ENCODE results near the gene DNAJC17. TPM values are rescaled to one million over a fixed set of nuclear protein-coding genes. Genes with fewer than 3 reads are reported as not detected.

Gene DNAJC17
- total RNA-seq, 1 donor from 2014 or later: 10.4 TPM

GRCh38 chr15:40785164-40785563 lies 22.1 kb downstream of the DNAJC17 start:
- H3K9me3 ChIP-seq (ENCODE audit: control insufficient read depth in 3 of 3, low read length in 3 of 3): no peaks in the 10 kb centered on the region
- no peak overlapping the region for H3K9ac ChIP-seq (ENCODE audit: low read depth in 1 of 3, low read length in 3 of 3)
- no peaks in the 10 kb centered on the region for H3K27me3 ChIP-seq (ENCODE audit: control insufficient read depth in 3 of 3, insufficient read depth in 3 of 3, low read length in 3 of 3)
- peaks cover 0 to under 1% (median 0%) of the 10 kb centered on the region in 3 donors for H3K36me3 ChIP-seq (ENCODE audit: control insufficient read depth in 3 of 3, insufficient read depth in 3 of 3, low read length in 3 of 3)
- peaks cover 4 to 11% (median 10%) of the 10 kb centered on the region in 3 donors for H3K4me1 ChIP-seq (ENCODE audit: control insufficient read depth in 3 of 3, insufficient read depth in 3 of 3, low read length in 3 of 3)
- no peak overlapping the region for H3K4me3 ChIP-seq (ENCODE audit: low read length in 3 of 3)
- H3K27ac ChIP-seq (ENCODE audit: low read depth, low read length): no peak overlapping the region

GRCh38 chr15:40782609-40783227 lies 24.6 kb downstream of the DNAJC17 start:
- no peak overlapping the region for H3K27ac ChIP-seq (ENCODE audit: low read depth, low read length)
- H3K9me3 ChIP-seq (ENCODE audit: control insufficient read depth in 3 of 3, low read length in 3 of 3): no peaks in the 10 kb centered on the region
- H3K27me3 ChIP-seq (ENCODE audit: control insufficient read depth in 3 of 3, insufficient read depth in 3 of 3, low read length in 3 of 3): no peaks in the 10 kb centered on the region
- no peak overlapping the region for H3K9ac ChIP-seq (ENCODE audit: low read depth in 1 of 3, low read length in 3 of 3)
- no peak overlapping the region for H3K4me3 ChIP-seq (ENCODE audit: low read length in 3 of 3)
- peaks cover 15 to 19% (median 17%) of the 10 kb centered on the region in 3 donors for H3K36me3 ChIP-seq (ENCODE audit: control insufficient read depth in 3 of 3, insufficient read depth in 3 of 3, low read length in 3 of 3)
- H3K4me1 ChIP-seq (ENCODE audit: control insufficient read depth in 3 of 3, insufficient read depth in 3 of 3, low read length in 3 of 3): peaks cover 0 to 10% (median under 1%) of the 10 kb centered on the region in 3 donors

- Histone ChIP-seq H3K27me3 (ENCODE audit: control insufficient read depth in 3 of 3, insufficient read depth in 3 of 3, low read length in 3 of 3) (no peaks in the 10 kb centered on the region), H3K9ac (ENCODE audit: low read depth in 1 of 3, low read length in 3 of 3) (no peak overlapping the region), H3K4me1 (ENCODE audit: control insufficient read depth in 3 of 3, insufficient read depth in 3 of 3, low read length in 3 of 3) (peaks cover 4 to 10% (median 9%) of the 10 kb centered on the region in 3 donors), H3K4me3 (ENCODE audit: low read length in 3 of 3) (no peak overlapping the region), H3K36me3 (ENCODE audit: control insufficient read depth in 3 of 3, insufficient read depth in 3 of 3, low read length in 3 of 3) (peaks cover 63 to 66% (median 64%) of the 10 kb centered on the region in 3 donors), H3K9me3 (ENCODE audit: control insufficient read depth in 3 of 3, low read length in 3 of 3) (no peaks in the 10 kb centered on the region), H3K27ac (ENCODE audit: low read depth, low read length) (peak overlapping the region; percentile 21)
Observed at GRCh38 chr15:40776537-40777141, 30.6 kb downstream of the DNAJC17 start.

GRCh38 chr15:40775740-40776536 lies 31.3 kb downstream of the DNAJC17 start:
- no peak overlapping the region for H3K27ac ChIP-seq (ENCODE audit: low read depth, low read length)
- no peaks in the 10 kb centered on the region for H3K9me3 ChIP-seq (ENCODE audit: control insufficient read depth in 3 of 3, low read length in 3 of 3)
- no peak overlapping the region for H3K9ac ChIP-seq (ENCODE audit: low read depth in 1 of 3, low read length in 3 of 3)
- no peak overlapping the region for H3K4me3 ChIP-seq (ENCODE audit: low read length in 3 of 3)
- peaks cover 4 to 10% (median 9%) of the 10 kb centered on the region in 3 donors for H3K4me1 ChIP-seq (ENCODE audit: control insufficient read depth in 3 of 3, insufficient read depth in 3 of 3, low read length in 3 of 3)
- no peaks in the 10 kb centered on the region for H3K27me3 ChIP-seq (ENCODE audit: control insufficient read depth in 3 of 3, insufficient read depth in 3 of 3, low read length in 3 of 3)
- peaks cover 67 to 70% (median 68%) of the 10 kb centered on the region in 3 donors for H3K36me3 ChIP-seq (ENCODE audit: control insufficient read depth in 3 of 3, insufficient read depth in 3 of 3, low read length in 3 of 3)

- Histone ChIP-seq H3K9ac (ENCODE audit: low read depth in 1 of 3, low read length in 3 of 3) (no peak overlapping the region), H3K36me3 (ENCODE audit: control insufficient read depth in 3 of 3, insufficient read depth in 3 of 3, low read length in 3 of 3) (peaks cover 67 to 72% (median 72%) of the 10 kb centered on the region in 3 donors), H3K27ac (ENCODE audit: low read depth, low read length) (no peak overlapping the region), H3K4me1 (ENCODE audit: control insufficient read depth in 3 of 3, insufficient read depth in 3 of 3, low read length in 3 of 3) (peaks cover 4 to 10% (median 9%) of the 10 kb centered on the region in 3 donors), H3K4me3 (ENCODE audit: low read length in 3 of 3) (no peak overlapping the region), H3K9me3 (ENCODE audit: control insufficient read depth in 3 of 3, low read length in 3 of 3) (no peaks in the 10 kb centered on the region), H3K27me3 (ENCODE audit: control insufficient read depth in 3 of 3, insufficient read depth in 3 of 3, low read length in 3 of 3) (no peaks in the 10 kb centered on the region)
Observed at GRCh38 chr15:40775007-40775406, 32.3 kb downstream of the DNAJC17 start.

- H3K36me3 ChIP-seq (ENCODE audit: control insufficient read depth in 3 of 3, insufficient read depth in 3 of 3, low read length in 3 of 3): peaks cover 59 to 64% (median 61%) of the 10 kb centered on the region in 3 donors
- H3K9ac ChIP-seq (ENCODE audit: low read depth in 1 of 3, low read length in 3 of 3): no peak overlapping the region
- no peak overlapping the region for H3K27ac ChIP-seq (ENCODE audit: low read depth, low read length)
Observed at GRCh38 chr15:40773902-40774301, 33.4 kb downstream of the DNAJC17 start.

GRCh38 chr15:40773496-40773895 lies 33.8 kb downstream of the DNAJC17 start:
- Histone ChIP-seq H3K36me3 (ENCODE audit: control insufficient read depth in 3 of 3, insufficient read depth in 3 of 3, low read length in 3 of 3) (peaks cover 57 to 60% (median 59%) of the 10 kb centered on the region in 3 donors), H3K9ac (ENCODE audit: low read depth in 1 of 3, low read length in 3 of 3) (no peak overlapping the region), H3K4me3 (ENCODE audit: low read length in 3 of 3) (no peak overlapping the region), H3K27ac (ENCODE audit: low read depth, low read length) (no peak overlapping the region), H3K4me1 (ENCODE audit: control insufficient read depth in 3 of 3, insufficient read depth in 3 of 3, low read length in 3 of 3) (peaks cover 7 to 21% (median 13%) of the 10 kb centered on the region in 3 donors), H3K27me3 (ENCODE audit: control insufficient read depth in 3 of 3, insufficient read depth in 3 of 3, low read length in 3 of 3) (no peaks in the 10 kb centered on the region), H3K9me3 (ENCODE audit: control insufficient read depth in 3 of 3, low read length in 3 of 3) (no peaks in the 10 kb centered on the region)

More at GRCh38 chr15:40773902-40774301, 33.4 kb downstream of the DNAJC17 start:
- Histone ChIP-seq H3K4me3 (ENCODE audit: low read length in 3 of 3) (no peak overlapping the region), H3K4me1 (ENCODE audit: control insufficient read depth in 3 of 3, insufficient read depth in 3 of 3, low read length in 3 of 3) (peaks cover 7 to 17% (median 12%) of the 10 kb centered on the region in 3 donors), H3K27me3 (ENCODE audit: control insufficient read depth in 3 of 3, insufficient read depth in 3 of 3, low read length in 3 of 3) (no peaks in the 10 kb centered on the region), H3K9me3 (ENCODE audit: control insufficient read depth in 3 of 3, low read length in 3 of 3) (no peaks in the 10 kb centered on the region)

- peaks cover 50 to 68% (median 59%) of the 10 kb centered on the region in 3 donors for H3K36me3 ChIP-seq (ENCODE audit: control insufficient read depth in 3 of 3, insufficient read depth in 3 of 3, low read length in 3 of 3)
Observed at GRCh38 chr15:40772014-40772413, 35.3 kb downstream of the DNAJC17 start.

GRCh38 chr15:40771242-40771641 lies 36.0 kb downstream of the DNAJC17 start:
- Histone ChIP-seq H3K36me3 (ENCODE audit: control insufficient read depth in 3 of 3, insufficient read depth in 3 of 3, low read length in 3 of 3) (peaks cover 48 to 62% (median 51%) of the 10 kb centered on the region in 3 donors), H3K9ac (ENCODE audit: low read depth in 1 of 3, low read length in 3 of 3) (no peak overlapping the region), H3K4me1 (ENCODE audit: control insufficient read depth in 3 of 3, insufficient read depth in 3 of 3, low read length in 3 of 3) (peaks cover 2 to 17% (median 6%) of the 10 kb centered on the region in 3 donors), H3K9me3 (ENCODE audit: control insufficient read depth in 3 of 3, low read length in 3 of 3) (no peaks in the 10 kb centered on the region), H3K27me3 (ENCODE audit: control insufficient read depth in 3 of 3, insufficient read depth in 3 of 3, low read length in 3 of 3) (no peaks in the 10 kb centered on the region), H3K4me3 (ENCODE audit: low read length in 3 of 3) (no peak overlapping the region), H3K27ac (ENCODE audit: low read depth, low read length) (no peak overlapping the region)

More at GRCh38 chr15:40772014-40772413, 35.3 kb downstream of the DNAJC17 start:
- H3K9ac ChIP-seq (ENCODE audit: low read depth in 1 of 3, low read length in 3 of 3): no peak overlapping the region
- peaks cover 6 to 21% (median 13%) of the 10 kb centered on the region in 3 donors for H3K4me1 ChIP-seq (ENCODE audit: control insufficient read depth in 3 of 3, insufficient read depth in 3 of 3, low read length in 3 of 3)
- H3K27ac ChIP-seq (ENCODE audit: low read depth, low read length): no peak overlapping the region
- no peak overlapping the region for H3K4me3 ChIP-seq (ENCODE audit: low read length in 3 of 3)
- H3K9me3 ChIP-seq (ENCODE audit: control insufficient read depth in 3 of 3, low read length in 3 of 3): no peaks in the 10 kb centered on the region
- no peaks in the 10 kb centered on the region for H3K27me3 ChIP-seq (ENCODE audit: control insufficient read depth in 3 of 3, insufficient read depth in 3 of 3, low read length in 3 of 3)
